Ovary (tissue), 3 donors: ENCODE data around the gene GLI1.
A peak's percentile ranks its signal among the peaks of the same experiment; 100 is the strongest.

Source experiments
- CTCF ChIP-seq, 3 donors: fragments of 450-650 bp in 2 of 3; fragments of 200-600 bp in 1 of 3; IDR thresholded peaks; one replicate each; pipeline versions ENCODE4 v1.5.1 to v1.8.0; 2016 to 2022; ENCODE audit warnings: antibody characterized with exemption in 3 of 3, mild to moderate bottlenecking in 1 of 3
- EP300 ChIP-seq: sonication (generic); formaldehyde crosslinking; IDR thresholded peaks from one replicate; pipeline ENCODE4 v1.6.1; 2017; ENCODE audit warnings: antibody characterized with exemption
- POLR2A ChIP-seq: fragments of 450-650 bp; IDR thresholded peaks from one replicate; pipeline ENCODE4 v1.6.1; 2017; ENCODE audit warnings: antibody characterized with exemption, mild to moderate bottlenecking, moderate library complexity
- donor health status: DM: no; HTN: no; CAD: no.

GRCh38 chr12:57521525-57522010, 62.0 kb downstream of the GLI1 start:
- TF ChIP-seq CTCF (IDR thresholded peaks at IDR 0.05) = peak in 1 of 3 donors; percentile 1
- TF ChIP-seq EP300 = no peak
- TF ChIP-seq POLR2A = peak; percentile 11
